K562 (cell line): ENCODE measurements around the gene TRUB2. TPM values are rescaled to one million over a fixed set of nuclear protein-coding genes. Genes with fewer than 3 reads are reported as not detected.

Experiments
- ATF7 ChIP-seq: fragments of 450-650 bp; IDR thresholded peaks from 2 replicates; pipeline ENCODE4 v1.7.1; 2014; ENCODE audit warnings: mild to moderate bottlenecking, moderate library complexity
- CBFA2T3 ChIP-seq: fragments of 450-650 bp; IDR thresholded peaks from 2 replicates; pipeline ENCODE4 v1.6.1; 2017
- CREM ChIP-seq: IDR thresholded peaks from 2 replicates; pipeline ENCODE4 v1.6.1; 2014; ENCODE audit warnings: antibody characterized with exemption, low read depth
- KHSRP ChIP-seq: fragments of 450-650 bp; IDR thresholded peaks from 2 replicates; pipeline ENCODE4 v1.6.1; 2017
- MAFK ChIP-seq: IDR thresholded peaks from 2 replicates; pipeline ENCODE4 v1.6.1; 2011; ENCODE audit warnings: low read length, improper control_type of control experiment
- PCBP2 ChIP-seq: fragments of 200-400 bp; formaldehyde crosslinking; IDR thresholded peaks from 2 replicates; pipeline ENCODE4 v1.6.1; 2018; ENCODE audit warnings: low read length, low read depth, mild to moderate bottlenecking, moderate library complexity; ENCODE audit not compliant: poor library complexity, severe bottlenecking
- PHB ChIP-seq: fragments of 250-450 bp; sonication (Bioruptor Pico); IDR thresholded peaks from 2 replicates; pipeline ENCODE4 v1.5.0; 2021
- ZNF253 ChIP-seq: fragments of 250-450 bp; sonication (Bioruptor Pico); conservative IDR thresholded peaks from 2 replicates; pipeline ENCODE4 v1.6.1; 2021; ENCODE audit warnings: mild to moderate bottlenecking
- polyA plus RNA-seq, 8 experiments: library from polyadenylated mRNA; depleted of rRNA in 4 of 8; stranded (reverse) in 5 of 8; unstranded in 3 of 8; fragments of >200 nt; fragmentation: Nextera tagmentation in 2 of 8; fragmentation: Illumina TruSeq in 1 of 8; extraction: Ambion mirVana in 2 of 8; extraction: Trizol in 1 of 8; gene quantifications; 2 replicates each; pipeline versions ENCODE4 v1.2.1 to v1.2.3, GENCODE V29; 2011 to 2014; ENCODE audit warnings: inconsistent platforms in 1 of 8, missing spikeins in 1 of 8
- total RNA-seq, 7 experiments: library from RNA; depleted of rRNA in 6 of 7; stranded (reverse); fragments of >200 nt in 6 of 7; fragmentation: Illumina TruSeq in 2 of 7; extraction: Trizol in 2 of 7; gene quantifications; 2 replicates each; pipeline versions ENCODE4 v1.2.1 to v1.2.3, GENCODE V29; 2011 to 2021; ENCODE audit warnings: low replicate concordance in 1 of 7
- TF ChIP-seq, protein P1 (sequence below), 2 experiments: fragments of 450-650 bp; formaldehyde crosslinking in 1 of 2; IDR thresholded peaks; 2 replicates each; pipeline versions ENCODE4 v1.4.0 to v1.6.1; 2014 to 2020; ENCODE audit warnings: mild to moderate bottlenecking in 2 of 2, borderline replicate concordance in 1 of 2, low read depth in 1 of 2
- TF ChIP-seq, protein P2 (sequence below): fragments of 250-450 bp; sonication (Bioruptor Pico); IDR thresholded peaks from 2 replicates; pipeline ENCODE4 v1.5.0; 2022; ENCODE audit warnings: mild to moderate bottlenecking
- TF ChIP-seq, protein P3 (sequence below): fragments of 450-650 bp; formaldehyde crosslinking; IDR thresholded peaks from 2 replicates; pipeline ENCODE4 v1.4.0; 2022; ENCODE audit warnings: missing genetic modification characterization
- TF ChIP-seq, protein P4 (sequence below), 2 experiments: fragments of 250-450 bp in 1 of 2; fragments of 450-650 bp in 1 of 2; sonication (Bioruptor Pico) in 1 of 2; IDR thresholded peaks; 2 replicates each; pipeline versions ENCODE4 v1.6.1 to v1.8.0; 2016 to 2021; ENCODE audit warnings: mild to moderate bottlenecking in 2 of 2, moderate library complexity in 2 of 2, missing compliant biosample characterization in 1 of 2, missing genetic modification characterization in 1 of 2

TRUB2 gene
- total and polyA plus RNA-seq, 9 of the 15 experiments (the other 6 are each of a cell fraction or from before 2014, with no cell fraction given) = 9.3 to 110 (median 63.0) TPM

DNA sequence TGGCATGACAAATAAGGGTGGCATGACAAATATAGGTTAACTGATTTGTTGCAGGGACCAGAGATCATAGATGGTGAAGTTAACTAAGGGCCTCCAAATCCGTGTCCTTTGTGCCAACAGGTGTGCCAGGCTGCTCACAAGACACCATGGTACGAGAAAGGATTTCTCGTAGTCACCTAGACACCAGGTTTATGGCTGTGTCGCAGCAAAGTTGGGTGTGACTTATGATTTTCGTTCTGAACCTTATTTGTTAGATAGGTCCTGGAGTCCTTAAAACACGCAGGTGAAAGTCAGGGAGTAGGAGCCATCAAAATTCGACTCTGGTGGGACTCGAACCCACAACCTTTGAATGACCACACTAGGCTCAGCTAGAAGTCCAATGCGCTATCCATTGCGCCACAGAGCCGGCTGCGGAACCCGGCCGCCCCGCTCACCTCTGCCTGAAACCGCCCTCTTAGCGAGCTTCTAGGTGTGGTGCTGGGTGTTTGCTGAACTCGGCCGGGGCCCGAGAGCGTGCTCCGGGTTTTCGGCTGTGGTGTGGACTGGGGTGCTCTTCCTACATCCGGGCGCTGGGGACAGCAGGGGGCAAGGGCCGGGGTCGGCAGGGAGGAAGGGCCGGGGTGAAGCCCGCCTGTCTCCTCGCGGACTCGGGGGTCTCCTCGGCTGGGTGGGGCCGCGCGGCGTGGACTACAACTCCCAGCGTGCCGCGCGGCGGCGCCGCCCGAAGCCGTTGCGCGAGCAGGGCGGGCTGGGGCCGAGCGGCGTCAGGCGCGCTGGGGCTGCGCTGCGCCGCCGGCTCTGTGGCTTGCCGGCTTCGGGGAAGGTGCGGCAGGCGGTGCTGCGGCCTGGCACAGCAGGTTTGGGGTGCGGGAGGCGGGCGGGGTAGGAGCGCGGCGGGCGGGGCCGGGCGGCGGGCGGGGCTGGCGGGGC, 17.8 kb upstream of the TRUB2 start, which contains the start of gene SLC27A4 (continued):
- TF ChIP-seq, protein P1, sequence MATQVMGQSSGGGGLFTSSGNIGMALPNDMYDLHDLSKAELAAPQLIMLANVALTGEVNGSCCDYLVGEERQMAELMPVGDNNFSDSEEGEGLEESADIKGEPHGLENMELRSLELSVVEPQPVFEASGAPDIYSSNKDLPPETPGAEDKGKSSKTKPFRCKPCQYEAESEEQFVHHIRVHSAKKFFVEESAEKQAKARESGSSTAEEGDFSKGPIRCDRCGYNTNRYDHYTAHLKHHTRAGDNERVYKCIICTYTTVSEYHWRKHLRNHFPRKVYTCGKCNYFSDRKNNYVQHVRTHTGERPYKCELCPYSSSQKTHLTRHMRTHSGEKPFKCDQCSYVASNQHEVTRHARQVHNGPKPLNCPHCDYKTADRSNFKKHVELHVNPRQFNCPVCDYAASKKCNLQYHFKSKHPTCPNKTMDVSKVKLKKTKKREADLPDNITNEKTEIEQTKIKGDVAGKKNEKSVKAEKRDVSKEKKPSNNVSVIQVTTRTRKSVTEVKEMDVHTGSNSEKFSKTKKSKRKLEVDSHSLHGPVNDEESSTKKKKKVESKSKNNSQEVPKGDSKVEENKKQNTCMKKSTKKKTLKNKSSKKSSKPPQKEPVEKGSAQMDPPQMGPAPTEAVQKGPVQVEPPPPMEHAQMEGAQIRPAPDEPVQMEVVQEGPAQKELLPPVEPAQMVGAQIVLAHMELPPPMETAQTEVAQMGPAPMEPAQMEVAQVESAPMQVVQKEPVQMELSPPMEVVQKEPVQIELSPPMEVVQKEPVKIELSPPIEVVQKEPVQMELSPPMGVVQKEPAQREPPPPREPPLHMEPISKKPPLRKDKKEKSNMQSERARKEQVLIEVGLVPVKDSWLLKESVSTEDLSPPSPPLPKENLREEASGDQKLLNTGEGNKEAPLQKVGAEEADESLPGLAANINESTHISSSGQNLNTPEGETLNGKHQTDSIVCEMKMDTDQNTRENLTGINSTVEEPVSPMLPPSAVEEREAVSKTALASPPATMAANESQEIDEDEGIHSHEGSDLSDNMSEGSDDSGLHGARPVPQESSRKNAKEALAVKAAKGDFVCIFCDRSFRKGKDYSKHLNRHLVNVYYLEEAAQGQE (IDR thresholded peaks at IDR 0.05; ENCODE audit: borderline replicate concordance) = peak; percentile 73
- TF ChIP-seq, protein P1 (CRISPR knock-in tag; IDR thresholded peaks at IDR 0.05; ENCODE audit: low read depth) = peak; percentile 81
- TF ChIP-seq PCBP2 (no peak), CREM (no peak), CBFA2T3 (peak; percentile 20), MAFK (0 out of 2 replicates have a peak, but pooled peaks have one; percentile 11), ZNF253 (CRISPR knock-in tag) (no peak), KHSRP (no peak), ATF7 (peak; percentile 91), PHB (CRISPR knock-in tag) (peak; percentile 13; the same call in 1 of the 2 replicates)
- TF ChIP-seq, protein P2, sequence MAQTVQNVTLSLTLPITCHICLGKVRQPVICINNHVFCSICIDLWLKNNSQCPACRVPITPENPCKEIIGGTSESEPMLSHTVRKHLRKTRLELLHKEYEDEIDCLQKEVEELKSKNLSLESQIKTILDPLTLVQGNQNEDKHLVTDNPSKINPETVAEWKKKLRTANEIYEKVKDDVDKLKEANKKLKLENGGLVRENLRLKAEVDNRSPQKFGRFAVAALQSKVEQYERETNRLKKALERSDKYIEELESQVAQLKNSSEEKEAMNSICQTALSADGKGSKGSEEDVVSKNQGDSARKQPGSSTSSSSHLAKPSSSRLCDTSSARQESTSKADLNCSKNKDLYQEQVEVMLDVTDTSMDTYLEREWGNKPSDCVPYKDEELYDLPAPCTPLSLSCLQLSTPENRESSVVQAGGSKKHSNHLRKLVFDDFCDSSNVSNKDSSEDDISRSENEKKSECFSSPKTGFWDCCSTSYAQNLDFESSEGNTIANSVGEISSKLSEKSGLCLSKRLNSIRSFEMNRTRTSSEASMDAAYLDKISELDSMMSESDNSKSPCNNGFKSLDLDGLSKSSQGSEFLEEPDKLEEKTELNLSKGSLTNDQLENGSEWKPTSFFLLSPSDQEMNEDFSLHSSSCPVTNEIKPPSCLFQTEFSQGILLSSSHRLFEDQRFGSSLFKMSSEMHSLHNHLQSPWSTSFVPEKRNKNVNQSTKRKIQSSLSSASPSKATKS (CRISPR knock-in tag) = no peak
- TF ChIP-seq, protein P3, sequence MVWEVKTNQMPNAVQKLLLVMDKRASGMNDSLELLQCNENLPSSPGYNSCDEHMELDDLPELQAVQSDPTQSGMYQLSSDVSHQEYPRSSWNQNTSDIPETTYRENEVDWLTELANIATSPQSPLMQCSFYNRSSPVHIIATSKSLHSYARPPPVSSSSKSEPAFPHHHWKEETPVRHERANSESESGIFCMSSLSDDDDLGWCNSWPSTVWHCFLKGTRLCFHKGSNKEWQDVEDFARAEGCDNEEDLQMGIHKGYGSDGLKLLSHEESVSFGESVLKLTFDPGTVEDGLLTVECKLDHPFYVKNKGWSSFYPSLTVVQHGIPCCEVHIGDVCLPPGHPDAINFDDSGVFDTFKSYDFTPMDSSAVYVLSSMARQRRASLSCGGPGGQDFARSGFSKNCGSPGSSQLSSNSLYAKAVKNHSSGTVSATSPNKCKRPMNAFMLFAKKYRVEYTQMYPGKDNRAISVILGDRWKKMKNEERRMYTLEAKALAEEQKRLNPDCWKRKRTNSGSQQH (CRISPR knock-in tag) = peak; percentile 76; the same call in 1 of the 2 replicates
- TF ChIP-seq, protein P4, sequence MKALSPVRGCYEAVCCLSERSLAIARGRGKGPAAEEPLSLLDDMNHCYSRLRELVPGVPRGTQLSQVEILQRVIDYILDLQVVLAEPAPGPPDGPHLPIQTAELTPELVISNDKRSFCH (CRISPR knock-in tag; IDR thresholded peaks at IDR 0.05) = no peak
- TF ChIP-seq, protein P4 (tag; IDR thresholded peaks at IDR 0.05) = peak; percentile 88
